KMS-11 (cell line): ENCODE results near the gene BRCC3.

Experiments used
- H2AFZ ChIP-seq: fragments of 200-600 bp; sonication (generic); 2 replicates; pipeline ENCODE4 v1.6.1; 2016; ENCODE audit warnings: antibody characterized with exemption, mixed run types, low read depth
- H3K27ac ChIP-seq: fragments of 200-600 bp; sonication (generic); 2 replicates; pipeline ENCODE4 v1.6.1; 2016; ENCODE audit warnings: mild to moderate bottlenecking, mixed run types
- H3K27me3 ChIP-seq: fragments of 200-600 bp; sonication (generic); 2 replicates; pipeline ENCODE4 v1.6.1; 2017; ENCODE audit warnings: mild to moderate bottlenecking, low read depth, mixed run types, moderate library complexity; ENCODE audit not compliant: insufficient read depth
- H3K36me3 ChIP-seq: fragments of 200-600 bp; sonication (generic); 2 replicates; pipeline ENCODE4 v1.6.1; 2017; ENCODE audit warnings: mild to moderate bottlenecking, mixed run types; ENCODE audit not compliant: insufficient read depth
- H3K4me1 ChIP-seq: fragments of 200-600 bp; sonication (generic); 2 replicates; pipeline ENCODE4 v1.6.1; 2016; ENCODE audit warnings: mild to moderate bottlenecking, low read depth, mixed run types; ENCODE audit not compliant: poor library complexity, severe bottlenecking
- H3K4me2 ChIP-seq: fragments of 200-600 bp; sonication (generic); 2 replicates; pipeline ENCODE4 v1.7.0; 2016; ENCODE audit warnings: mild to moderate bottlenecking, mixed run types
- H3K4me3 ChIP-seq: fragments of 200-600 bp; sonication (generic); IDR thresholded peaks from 2 replicates; pipeline ENCODE4 v1.6.1; 2017; ENCODE audit warnings: low read depth, low read length, mixed read lengths; ENCODE audit not compliant: insufficient read depth
- H3K79me2 ChIP-seq: fragments of 200-600 bp; sonication (generic); 2 replicates; pipeline ENCODE4 v1.6.1; 2016; ENCODE audit warnings: low read depth, mixed run types; ENCODE audit not compliant: insufficient read depth
- H3K9ac ChIP-seq: fragments of 200-600 bp; sonication (generic); 2 replicates; pipeline ENCODE4 v1.6.1; 2016; ENCODE audit warnings: mild to moderate bottlenecking, mixed run types
- H4K20me1 ChIP-seq: fragments of 200-600 bp; sonication (generic); 2 replicates; pipeline ENCODE4 v1.6.1; 2016; ENCODE audit warnings: mild to moderate bottlenecking, mixed run types; ENCODE audit not compliant: insufficient read depth
- CTCF ChIP-seq: fragments of 200-600 bp; sonication (generic); conservative IDR thresholded peaks from 2 replicates; pipeline ENCODE4 v1.6.1; 2017; ENCODE audit warnings: low read depth, mild to moderate bottlenecking, antibody characterized with exemption, low read length, moderate library complexity, mixed read lengths

The BRCC3 gene

DNA sequence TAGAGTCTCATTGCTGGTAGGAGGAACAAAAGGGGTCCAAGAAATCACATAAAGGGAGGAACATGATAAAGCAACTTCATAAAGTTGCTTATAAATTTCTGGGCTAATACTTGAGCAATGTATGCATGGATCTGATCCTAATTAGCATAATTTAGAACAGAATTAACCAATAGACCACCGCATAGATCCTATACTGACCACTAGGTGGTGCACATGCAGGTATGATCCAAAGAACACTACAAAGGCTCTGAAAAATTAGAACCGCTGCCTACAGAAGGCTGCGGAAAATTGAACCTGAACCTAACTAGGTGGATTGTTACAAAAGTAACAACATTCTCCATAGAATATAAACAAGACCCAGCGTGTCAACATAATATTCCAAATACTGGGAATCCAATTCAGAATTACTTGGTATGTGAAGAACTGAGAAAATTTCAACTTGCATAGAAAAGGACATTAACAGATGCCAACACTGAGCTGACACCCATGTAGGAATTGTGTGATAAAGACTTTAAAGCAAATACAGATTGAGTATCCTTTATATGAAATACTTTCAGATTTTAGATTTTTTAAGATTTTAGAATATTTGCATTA is 23.3 kb downstream of the BRCC3 start:
- no peaks in the 10 kb centered on the region for H3K4me1 ChIP-seq
- no peaks in the 10 kb centered on the region for H3K79me2 ChIP-seq
- no peaks in the 10 kb centered on the region for H4K20me1 ChIP-seq
- peak; percentile 77 for TF ChIP-seq CTCF
- H3K9ac ChIP-seq = no peak overlapping the region
- H3K27me3 ChIP-seq = no peaks in the 10 kb centered on the region
- no peak overlapping the region for H3K4me2 ChIP-seq
- no peak overlapping the region for H2AFZ ChIP-seq
- no peak overlapping the region for H3K4me3 ChIP-seq
- H3K36me3 ChIP-seq = 0 out of 2 replicates have a peak, but pooled peaks cover 3% of the 10 kb centered on the region
- no peak overlapping the region for H3K27ac ChIP-seq

DNA sequence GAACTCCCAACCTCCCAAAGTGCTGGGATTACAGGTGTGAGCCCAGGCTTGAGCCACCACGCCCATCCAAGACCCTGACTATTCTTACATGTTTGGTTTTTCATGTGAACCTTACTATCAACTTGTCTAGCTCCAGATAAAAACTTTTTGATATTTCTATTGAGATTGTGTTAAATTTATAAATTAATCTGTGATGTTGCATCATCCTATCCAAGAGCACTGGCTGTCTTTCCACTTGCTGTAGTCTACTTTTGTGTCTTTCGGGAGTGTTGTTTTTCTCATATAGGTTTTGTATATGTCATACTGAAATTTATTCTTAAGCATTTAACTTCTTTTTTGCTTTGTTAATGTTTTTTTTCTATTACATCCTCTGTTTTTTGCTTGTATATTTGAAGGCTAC is 34.6 kb downstream of the BRCC3 start:
- Histone ChIP-seq H3K27ac (no peak overlapping the region), H3K79me2 (no peaks in the 10 kb centered on the region), H3K4me2 (no peak overlapping the region), H3K36me3 (no peaks in the 10 kb centered on the region), H3K9ac (no peak overlapping the region), H4K20me1 (no peaks in the 10 kb centered on the region), H2AFZ (no peak overlapping the region), H3K4me3 (no peak overlapping the region), H3K4me1 (no peaks in the 10 kb centered on the region), H3K27me3 (no peaks in the 10 kb centered on the region)
- TF ChIP-seq CTCF = no peak

GRCh38 chrX:155108427-155108826 is 37.1 kb downstream of the BRCC3 start:
- Histone ChIP-seq H4K20me1 (no peaks in the 10 kb centered on the region), H3K4me3 (no peak overlapping the region), H3K27ac (no peak overlapping the region), H3K4me2 (no peak overlapping the region), H3K36me3 (no peaks in the 10 kb centered on the region), H3K9ac (no peak overlapping the region), H3K4me1 (peaks cover 3% of the 10 kb centered on the region), H3K79me2 (no peaks in the 10 kb centered on the region), H2AFZ (no peak overlapping the region), H3K27me3 (no peaks in the 10 kb centered on the region)
- no peak for TF ChIP-seq CTCF

DNA sequence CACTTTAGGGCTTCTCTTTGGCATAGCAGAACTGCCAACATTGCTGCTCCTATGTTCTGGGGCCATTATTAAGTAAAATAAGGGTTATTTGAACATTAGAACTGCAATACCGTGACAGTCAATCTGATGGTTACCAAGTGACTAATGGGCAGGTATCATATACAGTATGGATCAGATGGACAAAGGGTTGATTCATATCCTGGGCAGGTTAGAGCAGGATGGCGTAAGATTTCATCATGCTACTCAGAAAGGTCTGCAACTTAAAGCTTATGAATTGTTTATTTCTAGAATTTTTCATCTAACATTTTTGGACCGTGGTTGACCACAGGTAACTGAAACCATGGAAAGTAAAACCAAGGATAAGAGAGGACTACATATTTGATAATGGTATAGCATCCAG is 40.9 kb downstream of the BRCC3 start:
- H3K4me1 ChIP-seq = peaks cover 3% of the 10 kb centered on the region
- no peaks in the 10 kb centered on the region for H3K79me2 ChIP-seq
- H3K27me3 ChIP-seq = no peaks in the 10 kb centered on the region
- no peak overlapping the region for H3K4me2 ChIP-seq
- TF ChIP-seq CTCF = no peak
- no peaks in the 10 kb centered on the region for H3K36me3 ChIP-seq
- H4K20me1 ChIP-seq = no peaks in the 10 kb centered on the region
- H3K9ac ChIP-seq = no peak overlapping the region
- no peak overlapping the region for H2AFZ ChIP-seq
- no peak overlapping the region for H3K27ac ChIP-seq
- no peak overlapping the region for H3K4me3 ChIP-seq
